Endometrial microvascular endothelial cells (primary cell): ENCODE results near the gene SLC24A3. TPM values are rescaled to one million over a fixed set of nuclear protein-coding genes. Genes with fewer than 3 reads are reported as not detected.

ENCODE experiments used
- in situ Hi-C: cut with HindIII; loops from 2 replicates; pipeline ENCODE4 v1.10.0; 2017; ENCODE audit warnings: low sequenced_read_pairs, low pct_unique_long_range_greater_than_20kb; ENCODE audit errors: inconsistent ontology term
- total RNA-seq: library from RNA; depleted of rRNA; stranded (reverse); fragments of >200 nt; gene quantifications from one replicate; pipeline ENCODE4 v1.2.3, GENCODE V29; 2015; ENCODE audit errors: inconsistent ontology term

SLC24A3 gene
- total RNA-seq, 1 donor from 2014 or later = not detected

DNA sequence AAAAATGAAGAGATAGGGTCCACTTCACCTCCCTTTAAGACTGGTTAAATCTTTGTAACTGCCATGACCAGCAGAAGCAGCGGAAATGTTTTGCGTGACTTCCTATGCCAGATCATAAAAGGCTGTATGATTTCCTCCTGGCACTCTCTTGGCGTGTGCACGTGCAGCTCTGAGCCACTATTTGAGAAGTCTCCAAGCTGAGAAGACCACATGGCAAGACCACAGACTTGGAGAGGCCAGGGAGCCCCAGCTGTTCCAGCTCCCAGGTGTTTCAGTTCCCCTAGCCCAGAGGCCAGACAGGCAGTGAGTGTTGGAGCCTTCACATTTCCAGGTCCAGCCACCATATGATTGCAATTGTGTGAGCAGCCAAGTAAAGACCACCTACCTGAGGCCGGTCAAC is 286.3 kb downstream of the SLC24A3 start:
- in situ Hi-C loops = no loop called here

GRCh38 chr20:19501476-19502115 is 289.2 kb downstream of the SLC24A3 start:
- in situ Hi-C loops = no loop called here

- in situ Hi-C loops = no loop called here
These were observed 289.7 kb downstream of the SLC24A3 start for GRCh38 chr20:19502169-19502568.

GRCh38 chr20:19504251-19504650 is 291.8 kb downstream of the SLC24A3 start:
- in situ Hi-C loops = no loop called here

GRCh38 chr20:19506021-19506420 is 293.6 kb downstream of the SLC24A3 start:
- in situ Hi-C loops = no loop called here

- in situ Hi-C loops = no loop called here
These were observed 296.0 kb downstream of the SLC24A3 start for GRCh38 chr20:19508449-19508848.

GRCh38 chr20:19510611-19511010 is 298.2 kb downstream of the SLC24A3 start:
- in situ Hi-C loops = no loop called here

- in situ Hi-C loops = no loop called here
These were observed 299.5 kb downstream of the SLC24A3 start for GRCh38 chr20:19511931-19512330.

DNA sequence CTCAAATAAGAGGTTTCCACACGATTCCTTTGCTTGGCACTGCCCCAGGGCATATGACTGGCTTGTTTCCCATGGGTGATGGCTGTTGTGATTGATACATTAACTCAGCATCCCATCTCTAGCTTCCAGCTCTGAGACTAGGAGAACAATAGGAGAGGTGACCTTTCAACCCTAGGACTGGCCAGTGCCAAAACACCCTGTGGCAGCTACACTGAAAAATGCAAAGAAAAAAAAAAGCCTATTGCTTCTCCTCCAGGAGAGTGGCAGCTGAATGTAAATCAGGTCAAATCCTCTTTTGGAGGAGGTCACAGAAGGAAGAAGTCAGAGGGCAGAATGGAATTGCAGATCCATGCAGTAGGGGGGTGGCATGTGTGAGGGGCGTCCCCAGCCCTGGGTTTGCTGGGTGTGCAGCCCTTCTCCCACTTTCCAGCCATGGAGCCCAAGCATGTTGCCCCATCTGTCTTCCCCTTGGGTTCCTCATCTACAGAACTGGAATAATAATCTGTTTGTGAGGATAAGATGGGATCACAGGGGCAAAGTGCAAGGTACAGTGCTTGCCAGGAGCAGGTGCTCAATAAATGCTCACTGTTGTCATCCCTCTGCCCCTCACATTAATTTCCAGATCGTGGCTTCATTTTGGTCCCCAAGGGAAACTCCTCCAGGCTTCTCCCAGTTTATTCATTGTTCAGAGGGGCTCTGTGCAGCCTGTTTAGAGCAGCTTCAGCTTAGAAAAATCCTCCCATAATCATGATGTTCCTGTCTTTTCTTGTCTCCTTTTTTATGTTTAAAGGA is 300.6 kb downstream of the SLC24A3 start:
- in situ Hi-C loops = no loop called here

GRCh38 chr20:19515074-19515473 is 302.6 kb downstream of the SLC24A3 start:
- in situ Hi-C loops = no loop called here

- in situ Hi-C loops = no loop called here
These were observed 307.0 kb downstream of the SLC24A3 start for GRCh38 chr20:19519466-19519865.

DNA sequence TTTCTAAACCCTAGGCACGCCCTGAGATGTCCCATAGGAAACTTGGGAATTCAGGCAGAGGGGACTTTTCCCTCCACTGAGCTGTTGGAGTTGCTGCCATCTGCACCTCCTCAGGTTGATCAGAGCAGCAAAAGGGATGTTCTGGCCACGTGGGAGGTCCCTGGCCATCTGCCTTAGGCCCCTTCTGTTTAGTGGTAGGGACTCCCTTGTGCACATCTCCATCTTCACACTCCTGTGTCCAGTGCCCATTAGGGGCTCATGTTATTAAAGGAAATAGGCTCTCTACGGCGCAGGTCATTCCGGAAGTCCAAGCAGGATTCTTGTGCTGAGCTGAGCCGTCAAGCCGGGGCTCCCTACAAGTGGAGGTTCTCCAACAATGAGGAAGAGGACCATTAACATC is 307.8 kb downstream of the SLC24A3 start:
- in situ Hi-C loops = no loop called here

- in situ Hi-C loops = no loop called here
These were observed 309.8 kb downstream of the SLC24A3 start for GRCh38 chr20:19522071-19522801.

DNA sequence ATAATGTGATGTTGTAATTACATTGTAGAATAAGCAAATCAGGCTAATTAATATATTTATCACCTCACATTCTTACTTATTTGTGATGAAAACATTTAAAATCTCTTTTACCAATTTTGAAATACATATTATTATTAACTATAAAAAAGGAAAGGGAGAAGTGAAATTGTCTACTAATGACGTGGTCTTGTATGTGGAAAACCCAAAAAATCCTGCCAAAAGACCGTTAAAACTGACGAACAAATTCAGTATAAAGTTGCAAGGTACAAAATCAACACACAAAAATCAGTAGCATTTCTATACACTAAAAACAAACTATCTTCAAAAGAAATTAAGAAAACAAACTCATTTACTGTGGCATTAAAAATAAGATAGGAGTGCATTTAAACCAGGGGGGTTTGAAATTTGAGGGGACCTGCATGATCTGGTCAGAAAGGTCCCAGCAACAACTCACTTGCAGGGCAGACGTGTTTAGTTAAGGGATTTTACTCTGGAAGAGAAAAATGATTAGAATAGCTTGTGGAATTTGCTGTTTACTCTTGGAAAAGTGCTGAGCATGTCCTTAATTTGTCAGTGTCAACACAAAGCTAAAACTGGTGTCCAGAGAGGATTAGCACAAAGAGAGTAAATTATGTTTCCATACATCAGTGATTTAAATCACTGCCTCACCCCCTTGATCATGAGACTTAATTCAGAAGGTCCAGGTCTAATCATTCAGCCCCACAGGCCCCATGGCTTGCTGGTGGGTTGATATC is 310.6 kb downstream of the SLC24A3 start:
- in situ Hi-C loops = no loop called here

DNA sequence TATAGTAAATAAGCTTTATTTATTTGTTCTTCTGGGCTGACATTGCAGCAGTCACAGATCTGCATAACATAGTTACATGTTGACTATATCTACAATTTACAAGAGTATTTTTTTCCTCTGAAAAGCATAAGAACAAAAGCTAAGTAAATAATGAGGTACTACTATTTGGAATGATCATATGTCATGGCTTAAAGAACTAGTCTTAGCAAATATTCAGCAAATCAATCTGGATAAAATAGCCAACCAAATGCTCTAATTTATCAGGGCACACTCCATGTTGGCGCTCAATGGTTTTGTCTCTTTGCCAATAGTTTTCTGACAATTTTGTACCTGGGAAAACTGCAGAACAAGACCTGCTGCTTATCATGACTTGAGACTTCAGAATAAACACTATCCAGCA is 312.2 kb downstream of the SLC24A3 start:
- in situ Hi-C loops = no loop called here

DNA sequence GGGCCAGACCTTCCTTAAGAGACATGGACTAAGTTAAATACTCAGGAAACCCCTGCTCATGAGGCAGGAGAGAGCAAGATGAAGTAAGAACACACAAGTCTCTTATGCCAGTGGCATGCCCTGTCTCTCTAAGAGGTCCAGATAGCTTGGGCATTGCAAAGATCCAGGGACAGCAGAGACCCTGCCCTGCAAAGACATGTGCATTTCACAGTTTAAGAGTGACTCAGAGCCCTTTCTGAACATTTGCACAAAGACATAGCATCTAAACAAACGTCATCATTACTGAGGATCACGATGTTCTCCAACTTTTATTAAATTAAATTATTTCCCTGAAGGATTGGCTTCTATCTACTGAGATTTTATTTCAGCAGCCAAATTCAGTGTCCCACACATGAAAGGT is 315.1 kb downstream of the SLC24A3 start:
- in situ Hi-C loops = no loop called here

- in situ Hi-C loops = no loop called here
These were observed 316.0 kb downstream of the SLC24A3 start for GRCh38 chr20:19528286-19529030.

DNA sequence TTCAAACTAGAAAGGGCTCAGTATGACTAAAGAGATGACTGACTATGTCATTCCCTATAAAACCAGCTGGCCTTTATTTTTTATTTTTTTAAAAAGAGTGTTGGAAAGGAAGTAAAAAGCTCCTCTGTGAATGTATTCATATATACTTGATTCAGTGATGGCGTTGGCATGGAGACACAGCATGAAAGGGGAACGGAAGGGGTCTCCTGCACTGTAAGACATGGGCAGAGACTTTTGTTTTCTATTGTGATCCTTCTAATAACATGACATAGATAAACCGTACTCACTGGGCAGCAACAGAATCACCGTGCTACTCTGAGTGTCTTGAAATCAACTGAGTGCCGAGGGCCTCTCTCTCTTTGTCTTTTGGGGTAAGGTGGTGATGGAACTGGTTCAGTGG is 317.6 kb downstream of the SLC24A3 start:
- in situ Hi-C loops = no loop called here

GRCh38 chr20:19531446-19531845 is 319.0 kb downstream of the SLC24A3 start:
- in situ Hi-C loops = no loop called here
